ENCODE data around the gene FGF14.

DNA sequence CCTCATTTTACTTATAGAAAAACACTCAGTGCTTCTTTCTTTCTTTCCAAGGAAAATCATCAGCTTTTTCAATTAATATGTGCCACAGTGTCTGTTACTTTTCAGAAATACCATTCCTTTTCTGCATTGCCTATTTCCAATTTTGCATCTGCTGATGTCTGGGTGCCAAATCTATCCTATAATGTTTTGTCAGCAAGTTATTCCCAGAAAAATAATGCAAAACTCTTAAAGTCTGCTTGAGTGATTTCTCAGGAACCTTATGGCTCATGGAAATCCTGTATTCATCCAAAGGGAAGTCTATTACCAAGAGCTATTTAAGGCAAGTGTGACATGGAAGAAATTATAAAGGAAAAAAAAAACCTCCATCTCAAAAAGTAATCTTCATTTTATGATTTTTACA is 224.4 kb downstream of the FGF14 start:
- TF ChIP-seq, protein P1, sequence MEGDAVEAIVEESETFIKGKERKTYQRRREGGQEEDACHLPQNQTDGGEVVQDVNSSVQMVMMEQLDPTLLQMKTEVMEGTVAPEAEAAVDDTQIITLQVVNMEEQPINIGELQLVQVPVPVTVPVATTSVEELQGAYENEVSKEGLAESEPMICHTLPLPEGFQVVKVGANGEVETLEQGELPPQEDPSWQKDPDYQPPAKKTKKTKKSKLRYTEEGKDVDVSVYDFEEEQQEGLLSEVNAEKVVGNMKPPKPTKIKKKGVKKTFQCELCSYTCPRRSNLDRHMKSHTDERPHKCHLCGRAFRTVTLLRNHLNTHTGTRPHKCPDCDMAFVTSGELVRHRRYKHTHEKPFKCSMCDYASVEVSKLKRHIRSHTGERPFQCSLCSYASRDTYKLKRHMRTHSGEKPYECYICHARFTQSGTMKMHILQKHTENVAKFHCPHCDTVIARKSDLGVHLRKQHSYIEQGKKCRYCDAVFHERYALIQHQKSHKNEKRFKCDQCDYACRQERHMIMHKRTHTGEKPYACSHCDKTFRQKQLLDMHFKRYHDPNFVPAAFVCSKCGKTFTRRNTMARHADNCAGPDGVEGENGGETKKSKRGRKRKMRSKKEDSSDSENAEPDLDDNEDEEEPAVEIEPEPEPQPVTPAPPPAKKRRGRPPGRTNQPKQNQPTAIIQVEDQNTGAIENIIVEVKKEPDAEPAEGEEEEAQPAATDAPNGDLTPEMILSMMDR (IDR thresholded peaks at IDR 0.05), result no peak
- no peak for TF ChIP-seq POLR2A (IDR thresholded peaks at IDR 0.05)
